Right ventricle myocardium inferior (tissue), 1 donor: ENCODE measurements around the gene HBQ1. TPM values are rescaled to one million over a fixed set of nuclear protein-coding genes. Genes with fewer than 3 reads are reported as not detected.
"Not testable (repeated sequence)": the region's sequence is repeated elsewhere in the genome, so short reads cannot be mapped to it uniquely, and the experiment has no call there.

Experiments
- ATAC-seq: fragments of 200-7000 bp; cut with Tn5 transposase; one replicate; pipeline ENCODE4 v1.9.1; 2020; ENCODE audit warnings: mild to moderate bottlenecking, moderate library complexity
- DNase-seq: peaks from one replicate; pipeline ENCODE4 v3.0.0; 2021; ENCODE audit errors: missing footprints
- intact Hi-C: fragments of 100-400 bp; cut with DNase I; formaldehyde crosslinking; loops from one replicate; pipeline ENCODE4 v1.11.0; 2022
- total RNA-seq: library from RNA; stranded (reverse); fragmentation: NEBNext Ultra II Directional; extraction: Animal tissue kit (Norgen Biotek cat#: 25700); gene quantifications from one replicate; pipeline ENCODE4 v1.2.1, GENCODE V29; 2021
- donor health status: DM: no; HTN: yes; CAD: no; lungs with severe emphysema.

The HBQ1 gene
- total RNA-seq, 1 donor from 2014 or later: not detected

DNA sequence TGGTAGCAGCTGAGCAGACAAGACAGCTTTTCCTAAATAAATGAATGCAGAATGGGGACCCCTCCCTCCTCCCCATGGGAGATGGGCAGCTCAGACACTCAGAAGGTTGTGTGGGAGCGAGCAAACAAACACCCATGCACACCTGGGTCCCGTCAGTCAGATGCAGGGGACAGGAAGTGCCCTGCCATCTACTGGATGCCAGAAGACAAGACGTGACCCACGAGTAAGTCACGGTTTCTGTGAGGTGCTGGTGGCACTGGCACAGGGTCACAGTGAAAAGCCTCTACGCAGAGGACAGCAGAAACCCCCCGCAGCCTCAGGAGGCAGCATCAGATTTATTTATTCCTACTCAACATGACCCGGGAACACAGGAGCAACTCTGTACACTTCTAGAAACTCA, 8.4 kb downstream of the HBQ1 start:
- no peak for DNase-seq
- intact Hi-C loops: no loop called here
- no peak for ATAC-seq

DNA sequence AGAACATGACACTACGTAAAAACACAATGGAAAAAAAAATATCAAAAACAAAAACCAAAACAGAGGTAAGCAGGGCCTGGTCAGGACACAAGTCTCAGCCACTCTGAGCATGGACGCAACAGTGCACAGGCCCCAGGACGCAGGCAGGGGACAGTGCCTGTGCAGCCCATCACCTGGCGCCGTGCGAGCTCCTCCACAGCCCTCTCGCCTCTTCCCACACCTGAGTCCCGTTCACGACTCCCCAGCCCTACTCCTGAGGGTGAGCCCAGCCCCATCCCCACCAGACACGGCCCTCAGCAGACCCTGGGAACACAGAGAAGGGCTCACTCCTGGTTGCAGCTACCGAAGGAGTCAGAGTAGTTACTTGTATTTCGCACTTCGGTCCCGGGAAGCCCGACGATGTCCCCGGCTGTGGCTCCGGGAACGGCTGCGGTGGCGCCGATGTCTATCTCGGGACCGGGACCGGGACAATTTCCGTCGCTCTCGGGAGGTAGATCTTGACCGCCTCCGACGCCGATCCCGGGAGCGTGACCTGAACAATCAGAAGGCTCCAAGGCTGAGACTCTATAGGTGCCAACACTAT, 9.4 kb downstream of the HBQ1 start:
- DNase-seq: no peak
- intact Hi-C loops: no loop called here
- no peak for ATAC-seq

DNA sequence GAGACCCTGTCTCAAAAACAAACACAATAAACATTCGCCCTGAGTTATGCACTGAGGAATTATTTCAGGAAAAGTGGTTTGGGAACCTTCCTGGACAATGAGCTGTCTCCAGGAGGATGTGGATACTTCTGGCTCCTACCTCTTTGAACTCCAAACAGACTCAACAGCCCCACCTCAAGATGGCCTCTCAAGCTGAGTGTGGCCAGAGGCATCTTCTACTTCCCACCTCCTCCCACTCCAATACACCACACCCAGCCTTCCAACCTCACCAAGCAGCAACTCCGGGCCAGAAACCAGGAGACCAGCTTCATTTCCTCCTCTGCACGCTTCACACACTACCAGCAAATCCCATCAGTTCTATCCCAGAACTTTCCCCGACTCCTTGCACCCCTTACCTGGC, 11.6 kb downstream of the HBQ1 start:
- intact Hi-C loops: no loop called here
- DNase-seq (no peak), ATAC-seq (no peak)

DNA sequence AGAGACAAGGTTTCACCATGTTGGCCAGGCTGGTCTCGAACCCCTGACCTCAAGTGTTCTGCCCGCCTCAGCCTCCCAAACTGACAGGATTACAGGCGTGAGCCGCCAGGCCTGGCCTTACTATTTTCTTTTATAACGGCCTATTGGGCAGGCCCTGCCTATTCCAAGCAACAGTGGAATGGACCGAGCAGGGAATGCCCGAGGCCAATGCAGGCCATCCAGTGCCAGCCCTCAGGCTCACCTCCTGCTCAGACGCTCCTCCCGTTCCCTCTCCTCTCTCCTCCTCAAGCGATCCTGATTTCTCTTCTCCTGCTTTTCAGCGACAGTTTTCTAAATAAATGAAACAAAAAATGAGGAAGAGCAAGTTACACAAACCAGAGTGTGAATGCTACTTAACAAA, 12.4 kb downstream of the HBQ1 start:
- intact Hi-C loops: no loop called here
- ATAC-seq (no peak), DNase-seq (no peak)

DNA sequence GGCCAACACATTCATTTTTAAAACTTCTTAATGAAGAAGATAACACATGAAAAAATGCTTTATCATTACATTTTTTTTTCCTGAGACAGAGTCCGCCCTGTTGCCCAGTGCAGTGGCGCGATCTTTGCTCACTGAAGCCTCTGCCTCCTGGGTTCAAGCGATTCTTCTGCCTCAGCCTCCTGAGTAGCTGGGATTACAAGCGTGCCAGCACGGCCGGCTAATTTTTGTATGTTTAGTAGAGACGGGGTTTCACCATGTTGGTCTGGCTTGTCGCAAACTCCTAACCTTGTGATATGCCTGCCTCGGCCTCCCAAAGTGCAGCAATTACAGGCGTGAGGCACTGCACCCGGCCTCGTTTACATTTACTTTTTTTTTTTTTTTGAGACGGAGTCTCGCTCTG, 13.2 kb downstream of the HBQ1 start:
- intact Hi-C loops: no loop called here
- no peak for ATAC-seq
- no peak for DNase-seq

DNA sequence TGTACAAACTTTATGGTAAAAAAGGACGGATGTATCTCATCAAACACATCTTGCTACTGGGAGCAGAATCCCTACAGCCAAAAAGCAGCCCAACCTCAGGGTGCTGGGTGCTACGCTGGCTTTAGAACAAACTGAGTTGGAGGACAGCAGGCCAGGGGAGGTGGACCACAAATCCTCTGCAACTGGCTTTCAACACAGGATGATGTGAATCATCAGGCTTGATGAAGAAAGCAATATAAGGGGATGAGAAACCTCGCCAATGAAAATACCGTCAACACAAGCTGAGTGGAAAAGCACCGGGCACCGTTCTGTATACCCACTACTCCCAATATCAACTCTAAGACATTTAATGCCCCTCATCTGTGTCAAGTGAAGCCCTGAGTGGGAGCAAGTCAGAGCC, 14.3 kb downstream of the HBQ1 start:
- intact Hi-C loops: no loop called here
- DNase-seq: no peak
- ATAC-seq: no peak

DNA sequence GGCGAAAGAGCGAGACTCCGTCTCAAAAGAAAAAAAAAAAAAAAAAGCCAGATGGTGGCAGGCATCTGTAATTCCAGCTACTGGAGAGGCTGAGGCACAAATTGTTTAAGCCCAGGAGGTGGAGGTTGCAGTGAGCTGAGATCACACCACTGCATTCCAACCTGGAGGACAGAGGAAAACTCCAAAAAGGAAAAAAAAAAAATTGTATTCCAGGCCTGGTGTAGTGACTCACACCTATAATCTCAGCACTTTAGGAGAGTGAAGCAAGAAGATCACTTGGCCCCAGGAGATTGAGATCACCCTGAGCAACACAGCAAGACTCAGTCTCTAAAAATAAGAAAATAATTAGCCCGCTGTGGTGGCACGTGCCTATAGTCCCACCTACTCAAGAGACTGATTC, 20.1 kb downstream of the HBQ1 start:
- intact Hi-C loops: no loop called here
- ATAC-seq: no peak
- DNase-seq: no peak

DNA sequence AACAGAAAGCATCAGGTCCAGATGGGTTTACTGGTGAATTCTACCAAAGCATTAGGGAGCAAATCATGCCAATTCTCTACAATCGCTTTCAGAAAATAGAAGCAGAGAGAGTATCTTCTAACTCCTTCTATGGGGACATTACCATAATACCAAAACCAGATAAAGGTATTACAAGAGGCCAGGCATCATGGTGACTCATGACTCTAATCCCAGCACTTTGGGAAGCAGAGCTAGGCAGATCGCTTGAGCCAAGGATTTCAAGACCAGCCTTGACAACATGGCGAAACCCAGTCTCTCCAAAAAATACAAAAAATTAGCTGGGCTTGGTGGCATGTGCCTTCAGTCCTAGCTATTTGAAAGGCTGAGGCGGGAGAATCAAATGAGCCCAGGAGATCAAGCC, 23.0 kb downstream of the HBQ1 start:
- no peak for ATAC-seq
- no peak for DNase-seq
- intact Hi-C loops: no loop called here

DNA sequence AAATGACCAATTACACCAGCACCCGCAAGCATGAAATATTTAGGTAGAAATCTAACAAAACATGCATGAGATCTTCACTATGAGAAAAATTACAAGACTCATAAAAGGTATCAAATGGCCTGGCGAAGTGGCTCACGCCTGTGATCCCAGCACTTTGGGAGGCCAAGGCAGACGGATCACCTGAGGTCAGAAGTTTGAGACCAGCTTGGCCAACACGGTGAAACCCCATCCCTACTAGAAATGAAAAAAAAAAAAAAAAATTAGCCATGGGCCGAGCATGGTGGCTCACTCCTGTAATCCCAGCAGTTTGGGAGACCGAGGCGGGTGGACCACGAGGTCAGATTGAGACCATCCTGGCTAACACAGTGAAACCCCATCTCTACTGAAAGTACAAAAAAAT, 23.8 kb downstream of the HBQ1 start:
- ATAC-seq, DNase-seq, intact Hi-C loops: not testable (repeated sequence)

DNA sequence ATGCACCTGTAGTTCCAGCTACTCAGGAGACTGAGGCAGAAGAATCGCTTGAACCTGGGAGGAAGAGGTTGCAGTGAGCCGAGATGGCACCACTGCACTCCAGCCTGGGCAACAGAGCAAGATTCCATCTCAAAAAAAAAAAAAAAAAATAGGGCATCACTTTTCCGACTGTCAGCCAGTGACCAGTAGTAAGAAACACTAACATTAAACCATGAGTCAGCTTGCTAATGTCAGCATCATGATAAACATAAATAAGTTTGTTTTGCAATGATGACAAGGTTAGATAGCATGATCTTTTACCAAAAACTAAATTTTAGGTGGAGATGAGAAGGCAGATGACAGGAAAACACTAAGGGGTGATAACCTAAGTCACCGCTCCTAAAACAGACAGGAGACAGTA, 29.1 kb downstream of the HBQ1 start:
- ATAC-seq, DNase-seq, intact Hi-C loops: not testable (repeated sequence)

DNA sequence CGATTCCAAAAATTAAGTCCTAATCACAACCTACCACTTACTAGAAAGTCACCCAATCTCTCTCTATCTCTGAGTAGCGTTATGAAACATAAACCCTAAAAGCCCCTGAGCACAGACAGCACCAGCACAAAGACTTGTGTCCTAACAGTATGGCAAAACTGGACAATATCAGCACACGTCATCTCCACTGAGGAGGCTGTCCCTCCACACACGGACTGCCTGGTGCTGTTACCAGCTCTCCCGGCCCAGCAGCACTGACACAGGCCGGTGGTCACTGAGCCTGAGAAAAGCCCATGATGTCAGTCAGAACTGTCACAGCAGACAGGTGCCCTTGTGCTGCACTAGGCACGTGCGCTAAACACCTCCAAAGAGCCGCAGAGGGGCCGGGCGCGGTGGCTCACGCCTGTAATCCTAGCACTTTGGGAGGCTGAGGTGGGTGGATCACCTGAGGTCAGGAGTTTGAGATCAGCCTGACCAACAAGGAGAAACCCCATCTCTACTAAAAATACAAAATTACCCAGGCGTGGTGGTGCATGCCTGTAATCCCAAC, 31.4 kb downstream of the HBQ1 start:
- peak; percentile 29 for ATAC-seq
- DNase-seq, intact Hi-C loops: not testable (repeated sequence)

DNA sequence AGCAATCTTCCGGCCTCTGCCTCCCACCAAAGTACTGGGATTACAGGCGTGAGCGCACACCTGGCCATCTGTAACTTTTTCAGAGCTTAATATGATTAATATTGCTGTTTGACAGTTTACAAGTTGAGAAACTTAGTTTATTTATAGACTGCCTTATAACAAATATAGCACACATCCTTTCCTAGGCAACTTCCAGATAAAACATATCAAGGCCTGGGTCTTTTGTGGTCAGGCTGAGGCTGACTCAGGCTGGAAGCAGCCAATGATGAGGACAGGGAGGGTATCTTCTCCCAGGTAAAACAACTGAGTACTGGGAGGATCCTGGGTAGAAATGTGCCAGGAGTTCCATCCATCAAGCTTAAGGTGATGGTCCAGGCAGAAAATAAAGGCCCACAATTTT, 32.7 kb downstream of the HBQ1 start:
- DNase-seq (no peak), ATAC-seq (peak; percentile 34)
- intact Hi-C loops: no loop called here

DNA sequence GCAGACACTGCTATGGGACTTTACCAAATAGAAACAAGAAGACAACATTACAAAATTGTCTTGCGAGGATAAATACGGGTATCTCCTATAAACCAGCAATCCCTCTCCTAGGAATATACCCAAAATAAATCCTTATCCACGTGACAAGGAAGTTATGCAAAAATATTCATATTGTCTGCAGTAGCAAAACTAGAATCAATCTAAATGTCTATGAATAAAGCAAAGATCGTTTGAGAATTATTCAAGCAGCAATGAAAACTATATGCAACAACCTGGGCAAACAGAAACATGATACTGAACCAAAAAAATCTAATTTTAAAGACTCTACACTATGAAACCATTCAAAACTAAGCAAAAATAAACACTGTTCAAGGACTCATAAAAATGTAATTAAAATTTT, 39.8 kb downstream of the HBQ1 start:
- intact Hi-C loops: no loop called here
- DNase-seq: no peak
- no peak for ATAC-seq

DNA sequence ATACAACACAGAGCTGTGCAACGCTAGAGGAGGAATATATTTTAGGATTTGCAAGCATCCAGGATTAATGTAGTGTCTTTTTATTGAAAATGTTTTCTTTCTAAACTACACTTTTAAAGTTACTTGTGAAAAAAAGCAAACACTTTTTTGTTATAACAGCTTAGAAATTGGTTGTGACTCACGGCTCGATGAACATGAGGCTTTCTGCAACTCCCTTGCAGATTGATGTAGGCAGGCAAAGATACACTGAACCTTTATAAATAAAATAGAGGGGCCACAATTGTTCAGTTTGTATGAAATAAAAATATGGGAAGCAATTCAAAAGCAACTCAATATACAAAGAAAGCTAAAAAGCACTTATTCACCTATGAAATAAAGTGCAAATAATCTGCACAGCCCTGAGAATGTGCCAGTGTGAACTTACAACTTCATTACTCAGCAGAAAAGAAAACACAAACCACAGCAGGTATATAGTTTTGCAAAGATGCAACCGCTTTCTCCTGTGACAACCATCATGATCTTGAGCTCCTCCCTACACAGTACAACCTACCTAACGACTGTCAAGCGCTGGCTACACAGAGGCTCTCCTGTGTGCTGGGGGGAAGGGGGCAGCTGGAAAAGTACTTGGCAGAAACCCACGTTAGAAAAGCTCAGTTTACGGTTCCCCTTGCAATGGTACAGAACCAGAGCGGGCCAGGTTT, 48.0 kb downstream of the HBQ1 start:
- DNase-seq: no peak
- ATAC-seq: no peak
- intact Hi-C loops: loop anchor here (5.0 kb wide), 1 partner anchor 124 kb away; the partner anchor contains the start of gene AXIN1

DNA sequence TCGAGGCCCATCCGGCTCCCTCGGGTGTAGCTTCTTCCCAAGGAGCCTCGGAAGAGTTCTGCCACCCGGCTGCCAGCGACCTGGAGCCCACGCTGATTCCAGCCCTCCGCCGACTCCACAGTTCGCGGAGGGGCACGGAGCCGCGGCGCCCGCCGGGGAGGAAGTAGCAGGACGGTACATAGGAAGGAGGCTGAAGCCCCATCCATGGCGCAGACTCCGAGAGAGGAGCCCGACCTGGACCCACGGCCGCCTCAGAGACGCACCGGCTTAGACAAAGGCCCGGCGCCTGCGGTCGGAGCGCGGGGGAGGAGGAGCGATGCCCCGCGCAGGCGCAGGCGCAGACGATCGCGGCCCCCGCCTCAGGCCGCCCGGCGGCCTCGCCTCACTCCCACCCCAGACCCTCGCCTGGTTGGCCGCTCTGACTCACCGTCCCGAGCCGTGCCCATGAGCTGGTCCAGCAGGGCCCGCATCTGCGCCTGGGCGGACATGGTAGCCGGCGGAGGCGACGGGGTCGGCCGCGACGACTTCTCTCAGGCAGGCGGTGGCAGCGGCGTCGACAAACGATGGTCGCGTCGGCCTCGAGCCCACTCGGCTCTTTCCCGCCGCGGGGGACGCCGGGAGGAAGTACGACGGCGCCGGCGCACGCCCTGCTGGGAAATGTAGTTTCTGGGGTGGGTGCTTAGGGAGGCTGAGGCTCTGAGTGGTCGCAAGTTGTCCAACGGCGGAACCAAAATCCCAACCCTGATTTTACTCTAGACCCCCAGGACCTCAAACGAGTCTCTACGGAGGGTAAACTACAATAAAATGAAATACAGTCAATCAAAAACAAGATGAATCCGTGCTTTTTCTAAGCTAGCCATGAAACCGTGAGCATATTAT, 48.8 kb downstream of the HBQ1 start, which contains the start of gene LUC7L:
Gene LUC7L (minus strand): TSS at position 598 of the 879 bp plus-strand sequence. CDS start 110 bp downstream, at position 488.
- ATAC-seq (peak; percentile 97), DNase-seq (peak; percentile 95)
- intact Hi-C loops: loop anchor here (5.0 kb wide), 1 partner anchor 123 kb away; the partner anchor contains the start of gene AXIN1

DNA sequence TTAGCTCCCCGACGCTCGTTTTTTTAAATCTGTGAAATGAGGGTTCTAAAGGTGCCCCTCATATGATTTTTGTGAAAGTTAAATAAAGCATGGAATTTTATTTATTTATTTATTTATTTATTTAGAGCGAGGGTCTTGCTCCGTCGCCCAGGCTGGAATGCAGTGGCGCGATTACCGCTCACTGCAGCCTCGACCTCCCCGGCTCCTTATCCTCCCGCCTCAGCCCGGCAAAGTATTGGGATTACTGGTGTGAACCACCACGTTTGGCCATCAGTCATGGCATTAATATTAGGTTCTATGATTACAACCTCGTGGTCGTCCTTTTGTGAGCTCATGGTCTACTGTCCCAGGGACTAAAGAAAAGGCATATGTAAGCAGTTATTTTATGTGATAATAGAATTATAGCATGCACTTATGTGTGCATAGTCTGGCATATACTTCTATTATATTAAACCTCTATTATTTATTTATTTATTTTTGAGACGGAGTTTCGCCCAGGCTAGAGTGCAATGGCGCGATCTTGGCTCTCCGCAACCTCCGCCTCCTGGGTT, 49.5 kb downstream of the HBQ1 start:
- intact Hi-C loops: loop anchor here (5.0 kb wide), 1 partner anchor 122 kb away; the partner anchor contains the start of gene AXIN1
- ATAC-seq (no peak), DNase-seq (no peak)

DNA sequence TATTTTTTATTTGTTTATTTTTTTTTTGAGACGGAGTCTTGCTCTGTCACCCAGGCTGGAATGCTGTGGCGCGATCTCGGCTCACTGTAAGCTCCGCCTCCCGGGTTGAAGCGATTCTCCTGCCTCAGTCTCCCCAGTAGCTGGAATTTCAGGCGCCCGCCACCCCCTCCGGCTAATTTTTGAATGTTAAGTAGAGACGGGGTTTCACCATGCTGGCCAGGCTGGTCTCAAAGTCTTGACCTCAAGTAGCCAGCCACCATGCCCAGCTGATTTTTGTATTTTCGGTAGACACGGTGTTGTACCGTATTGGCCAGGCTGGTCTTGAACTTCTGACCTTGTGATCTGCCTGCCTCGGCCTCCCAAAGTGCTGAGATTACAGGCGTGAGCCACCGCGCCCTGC, 50.1 kb downstream of the HBQ1 start:
- DNase-seq, ATAC-seq, intact Hi-C loops: not testable (repeated sequence)
